Measurements from ENCODE around the gene NOLC1. TPM values are rescaled to one million over a fixed set of nuclear protein-coding genes. Genes with fewer than 3 reads are reported as not detected.
A peak's percentile ranks its signal among the peaks of the same experiment; 100 is the strongest.

NOLC1 gene
- total RNA-seq, 1 experiment from 2014 or later, result 72.3 TPM

DNA sequence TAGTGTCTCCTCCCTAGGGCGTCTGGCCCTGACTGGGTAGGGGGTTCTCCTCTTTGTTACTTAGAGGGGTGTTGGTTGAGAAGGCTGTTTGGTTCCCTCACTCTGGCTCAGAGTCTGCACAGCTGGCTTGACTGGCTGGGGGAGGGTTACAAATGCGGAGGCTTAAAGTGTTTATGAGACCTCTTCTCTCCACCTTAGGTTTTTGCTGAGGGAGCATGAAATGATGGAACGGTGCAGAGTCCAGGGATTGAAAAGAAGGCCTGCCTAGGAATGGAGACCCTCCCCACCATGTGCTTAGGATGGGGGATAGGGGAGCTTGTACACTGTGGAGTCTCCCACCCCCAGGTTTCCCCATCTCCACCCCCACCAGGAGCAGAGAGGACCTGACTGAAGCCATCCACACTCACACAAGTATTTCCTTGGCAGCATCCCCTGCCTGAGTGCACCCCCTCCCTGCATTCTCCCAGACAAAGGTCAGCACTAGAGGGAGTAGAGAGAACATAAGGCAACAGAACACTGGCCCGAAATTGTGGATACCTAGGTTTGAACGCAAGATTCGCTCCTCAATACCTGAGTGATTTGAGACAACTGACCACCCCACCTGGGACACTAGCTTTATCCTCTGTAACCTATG, 30.3 kb upstream of the NOLC1 start:
- DNase-seq (ENCODE audit: low spot score), result no peak

- DNase-seq (ENCODE audit: low spot score), result no peak
Observed at GRCh38 chr10:102122450-102122849, 29.7 kb upstream of the NOLC1 start.

GRCh38 chr10:102123223-102123622, 29.0 kb upstream of the NOLC1 start:
- DNase-seq (ENCODE audit: low spot score), result no peak

DNA sequence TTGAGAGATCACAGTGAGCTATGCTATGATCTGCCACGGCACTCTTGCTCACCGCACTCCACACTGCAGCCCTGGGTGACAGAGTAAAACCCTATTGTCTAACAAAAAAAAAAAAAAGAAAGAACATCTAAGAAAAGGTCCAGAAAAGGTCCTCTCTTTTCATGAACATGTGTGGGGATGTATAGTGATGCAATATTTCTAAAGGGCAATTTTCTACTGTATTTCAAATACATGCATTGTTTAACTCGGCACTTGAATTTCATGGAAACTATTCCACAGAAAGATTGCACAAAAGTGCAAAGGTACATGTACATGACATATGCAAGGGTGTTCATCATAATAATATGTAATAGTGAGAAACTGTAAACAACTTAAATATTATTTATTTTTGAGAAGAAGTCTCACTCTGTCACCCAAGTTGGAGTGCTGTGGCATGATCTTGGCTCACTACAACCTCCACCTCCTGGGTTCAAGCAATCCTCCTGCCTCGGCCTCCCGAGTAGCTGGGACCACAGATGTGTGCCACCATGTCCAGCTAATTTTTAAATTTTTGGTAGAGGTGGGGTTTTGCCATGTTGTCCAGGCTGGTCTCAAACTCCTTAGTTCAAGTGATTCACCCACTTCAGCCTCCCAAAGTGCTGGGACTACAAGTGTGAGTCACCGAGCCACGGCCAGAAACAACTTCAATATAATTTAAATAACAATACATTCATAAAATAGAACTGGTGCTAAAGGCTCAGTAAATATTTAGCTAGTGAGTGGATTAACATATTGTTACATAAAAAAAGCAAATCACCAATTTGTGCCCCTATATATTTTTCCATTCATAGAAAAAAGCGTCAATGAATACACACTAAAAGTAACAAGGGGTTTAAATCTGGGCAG, 20.7 kb upstream of the NOLC1 start:
- DNase-seq (ENCODE audit: low spot score), result no peak

DNA sequence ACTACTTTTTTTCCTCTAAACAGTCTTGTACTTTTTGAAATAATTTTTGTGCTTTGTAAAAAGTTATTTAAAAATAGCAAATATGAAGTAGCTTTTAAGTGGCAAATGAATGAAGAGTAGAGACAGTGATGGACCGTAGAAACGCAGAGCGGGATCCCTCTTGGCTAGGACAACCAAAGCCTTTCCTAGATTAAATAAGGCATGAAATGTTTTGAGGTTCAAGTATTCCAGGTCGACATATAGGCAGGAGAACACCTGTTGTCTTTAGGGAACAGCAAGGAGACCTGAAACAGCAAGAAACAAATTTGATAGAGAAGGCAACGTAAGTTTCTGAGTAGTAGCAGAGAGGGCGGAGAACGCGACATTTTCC, 20.0 kb upstream of the NOLC1 start:
- no peak for DNase-seq (ENCODE audit: low spot score)

DNA sequence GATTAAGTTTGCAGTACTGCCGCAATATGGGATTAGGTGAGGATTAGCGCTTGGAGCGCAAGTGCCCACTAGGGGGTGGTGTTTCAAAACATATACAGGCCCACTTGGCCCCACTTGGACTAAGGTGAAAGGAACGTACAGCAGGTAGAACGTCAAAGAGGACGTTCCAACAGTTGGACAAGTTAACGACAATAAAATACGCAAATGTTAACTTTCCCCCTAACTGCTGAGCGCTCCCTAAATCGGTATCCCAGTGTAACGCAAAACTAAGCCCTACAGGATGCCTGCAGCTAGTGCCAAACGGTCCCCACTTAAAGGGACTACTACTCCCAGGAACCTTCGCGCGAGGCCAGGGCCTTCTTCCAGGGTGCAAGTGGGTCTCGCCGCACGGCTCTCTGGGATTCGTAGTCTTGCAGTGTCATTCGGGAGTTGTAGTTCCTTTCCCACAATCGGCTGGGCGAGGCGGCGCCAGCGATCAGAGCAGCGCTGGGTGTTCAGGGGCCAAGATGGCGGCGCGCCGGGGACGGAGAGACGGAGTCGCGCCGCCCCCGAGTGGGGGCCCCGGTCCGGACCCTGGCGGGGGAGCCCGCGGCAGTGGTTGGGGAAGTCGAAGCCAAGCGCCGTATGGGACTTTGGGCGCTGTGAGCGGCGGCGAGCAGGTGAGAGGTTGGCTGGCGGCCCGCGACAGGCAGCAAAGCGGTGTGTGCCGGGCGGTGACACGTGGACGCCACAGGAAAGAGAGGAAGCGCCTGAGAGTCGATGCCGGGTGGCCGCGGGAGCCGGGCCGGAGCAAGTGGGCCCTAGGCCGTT, 19.4 kb upstream of the NOLC1 start, which contains the start of gene PPRC1:
Gene PPRC1, plus strand, starts transcription at position 478 of the 810 bp plus-strand sequence. Its CDS starts 29 bp downstream, at position 507.
- peak; percentile 99 for DNase-seq (ENCODE audit: low spot score)

- peak; percentile 77 for DNase-seq (ENCODE audit: low spot score)
Observed at GRCh38 chr10:102133373-102134195, 18.6 kb upstream of the NOLC1 start.

DNA sequence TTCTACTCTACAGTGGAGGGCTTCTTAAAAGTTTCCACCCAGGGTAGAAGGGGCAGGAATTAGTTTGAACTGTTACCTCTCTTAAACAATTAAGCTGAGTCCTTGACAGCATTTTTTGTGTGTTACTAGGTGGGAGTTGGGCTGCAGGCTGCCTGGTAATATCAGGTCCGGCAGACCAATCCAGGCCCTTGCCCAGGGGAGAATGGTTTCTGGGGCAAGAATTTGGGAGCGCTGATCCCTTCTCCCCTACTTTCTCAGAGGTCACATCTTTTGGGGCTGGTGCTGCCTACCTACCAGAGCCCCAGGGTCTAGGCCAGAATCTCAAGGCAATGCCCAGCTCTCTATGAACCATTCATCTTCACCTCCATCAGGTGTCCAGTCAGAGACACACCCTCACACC, 17.8 kb upstream of the NOLC1 start:
- DNase-seq (ENCODE audit: low spot score), result no peak

DNA sequence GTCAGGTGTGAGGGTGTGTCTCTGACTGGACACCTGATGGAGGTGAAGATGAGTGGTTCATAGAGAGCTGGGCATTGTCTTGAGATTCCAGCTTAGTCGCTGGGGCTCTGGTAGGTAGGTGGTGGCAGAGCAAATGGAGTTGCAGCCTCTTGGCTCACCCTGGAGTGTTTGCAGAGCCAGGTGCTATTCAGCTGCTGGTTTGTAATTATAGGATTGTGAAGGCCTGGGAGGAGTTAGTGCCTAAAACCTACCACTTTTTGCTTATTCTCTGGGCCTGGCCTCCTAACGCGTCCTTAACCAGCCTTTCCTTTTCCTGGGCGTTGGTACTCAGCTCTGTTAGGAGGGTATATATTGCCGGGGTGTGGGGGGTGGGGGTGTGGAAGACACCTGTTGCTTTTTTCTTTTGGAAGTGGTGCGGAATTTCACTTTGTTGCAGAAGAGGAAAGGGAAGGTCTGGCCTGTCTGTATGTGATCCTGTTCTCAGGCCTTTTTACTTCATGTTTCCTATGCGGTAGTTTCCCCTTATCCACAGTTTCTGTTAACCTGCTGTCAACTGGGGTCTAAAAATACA, 16.1 kb upstream of the NOLC1 start:
- DNase-seq (ENCODE audit: low spot score), result no peak

DNA sequence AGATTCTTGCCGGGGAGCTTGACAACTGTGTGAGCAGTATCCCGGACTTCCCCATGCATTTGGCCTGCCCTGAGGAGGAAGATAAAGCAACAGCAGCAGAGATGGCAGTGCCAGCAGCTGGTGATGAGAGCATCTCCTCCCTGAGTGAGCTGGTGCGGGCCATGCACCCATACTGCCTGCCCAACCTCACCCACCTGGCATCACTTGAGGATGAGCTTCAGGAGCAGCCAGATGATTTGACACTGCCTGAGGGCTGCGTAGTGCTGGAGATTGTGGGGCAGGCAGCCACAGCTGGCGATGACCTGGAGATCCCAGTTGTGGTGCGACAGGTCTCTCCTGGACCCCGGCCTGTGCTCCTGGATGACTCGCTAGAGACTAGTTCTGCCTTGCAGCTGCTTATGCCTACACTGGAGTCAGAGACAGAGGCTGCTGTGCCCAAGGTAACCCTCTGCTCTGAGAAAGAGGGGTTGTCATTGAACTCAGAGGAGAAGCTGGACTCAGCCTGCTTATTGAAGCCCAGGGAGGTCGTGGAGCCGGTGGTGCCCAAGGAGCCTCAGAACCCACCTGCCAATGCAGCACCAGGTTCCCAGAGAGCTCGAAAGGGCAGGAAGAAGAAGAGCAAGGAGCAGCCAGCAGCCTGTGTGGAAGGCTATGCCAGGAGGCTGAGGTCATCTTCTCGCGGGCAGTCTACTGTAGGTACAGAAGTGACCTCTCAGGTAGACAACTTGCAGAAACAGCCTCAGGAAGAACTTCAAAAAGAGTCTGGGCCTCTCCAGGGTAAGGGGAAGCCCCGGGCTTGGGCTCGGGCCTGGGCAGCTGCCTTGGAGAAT, 12.7 kb upstream of the NOLC1 start:
- no peak for DNase-seq (ENCODE audit: low spot score)

GRCh38 chr10:102140218-102140617, 12.0 kb upstream of the NOLC1 start:
- no peak for DNase-seq (ENCODE audit: low spot score)

GRCh38 chr10:102140913-102141540, 11.2 kb upstream of the NOLC1 start:
- DNase-seq (ENCODE audit: low spot score), result no peak

GRCh38 chr10:102141583-102142107, 10.5 kb upstream of the NOLC1 start:
- DNase-seq (ENCODE audit: low spot score), result no peak

- no peak for DNase-seq (ENCODE audit: low spot score)
Observed at GRCh38 chr10:102146971-102147428, 5.2 kb upstream of the NOLC1 start.

DNA sequence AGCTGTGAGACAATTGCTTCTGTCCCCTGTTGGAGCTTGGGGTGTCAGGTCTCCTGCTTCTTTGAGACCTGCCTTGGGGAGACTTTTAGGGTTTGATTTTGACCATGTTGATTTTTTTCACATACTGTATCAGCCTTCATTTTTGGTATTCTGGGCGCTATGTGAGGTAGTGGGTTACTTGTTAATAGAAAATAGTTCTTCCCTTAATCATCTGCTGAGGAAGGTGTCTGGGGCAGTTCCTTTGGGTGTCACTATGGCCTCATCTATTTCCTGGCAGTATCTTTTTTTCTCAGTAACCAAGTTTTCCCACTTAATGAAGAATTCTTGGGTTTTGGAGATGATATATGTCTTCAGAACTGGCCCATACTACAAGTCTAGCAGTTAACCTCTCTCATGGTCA, 4.6 kb upstream of the NOLC1 start:
- no peak for DNase-seq (ENCODE audit: low spot score)

DNA sequence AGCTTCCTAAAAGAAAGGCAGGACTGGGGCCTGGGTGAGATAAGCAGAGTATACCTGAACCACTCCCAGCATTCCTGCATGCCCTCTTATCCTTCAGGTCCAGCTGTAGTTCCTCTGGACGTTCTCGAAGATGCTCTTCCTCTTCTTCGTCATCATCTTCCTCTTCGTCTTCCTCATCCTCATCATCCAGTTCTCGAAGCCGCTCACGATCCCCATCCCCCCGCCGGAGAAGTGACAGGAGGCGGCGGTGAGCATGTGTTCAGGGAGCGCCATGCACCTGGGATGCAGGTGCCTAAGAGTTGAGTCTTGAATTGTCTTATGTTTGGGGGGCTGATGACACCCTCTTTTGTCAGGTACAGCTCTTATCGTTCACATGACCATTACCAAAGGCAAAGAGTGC, 3.9 kb upstream of the NOLC1 start:
- no peak for DNase-seq (ENCODE audit: low spot score)

DNA sequence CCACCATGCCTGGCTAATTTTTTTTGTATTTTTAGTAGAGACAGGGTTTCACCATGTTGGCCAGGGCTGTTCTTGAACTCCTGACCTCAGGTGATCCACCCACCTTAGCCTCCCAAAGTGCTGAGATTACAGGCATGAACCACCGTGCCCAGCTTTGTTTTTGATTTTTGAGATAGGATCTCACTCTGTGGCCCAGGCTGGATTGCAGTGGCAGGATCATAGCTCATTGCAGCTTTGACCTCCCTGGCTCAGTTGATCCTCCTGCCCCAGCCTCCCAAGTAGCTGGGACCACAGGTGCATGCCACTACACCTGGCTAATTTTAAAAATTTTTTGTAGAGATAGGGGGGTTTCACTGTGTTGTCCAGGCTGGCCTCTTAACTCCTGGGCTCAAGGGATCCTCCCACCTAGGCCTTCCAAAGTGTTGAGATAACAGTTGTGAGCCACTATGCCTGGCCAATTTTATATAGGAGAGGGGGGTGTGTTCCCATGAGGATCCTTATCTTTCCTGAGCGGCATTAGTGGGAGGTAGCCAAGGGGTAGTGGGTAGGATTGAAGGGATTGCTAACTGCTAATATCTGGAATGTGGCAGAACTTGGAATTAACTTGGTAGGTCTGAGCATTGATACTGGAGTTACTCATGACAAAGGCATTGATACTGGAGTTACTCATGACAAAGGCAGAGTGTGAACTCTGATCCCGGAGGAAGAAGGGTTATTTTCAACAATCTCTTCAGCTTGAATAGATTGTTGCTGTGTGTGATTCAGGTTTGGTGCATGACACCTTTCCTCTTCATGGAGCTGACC, 1.0 kb upstream of the NOLC1 start:
- no peak for DNase-seq (ENCODE audit: low spot score)

DNA sequence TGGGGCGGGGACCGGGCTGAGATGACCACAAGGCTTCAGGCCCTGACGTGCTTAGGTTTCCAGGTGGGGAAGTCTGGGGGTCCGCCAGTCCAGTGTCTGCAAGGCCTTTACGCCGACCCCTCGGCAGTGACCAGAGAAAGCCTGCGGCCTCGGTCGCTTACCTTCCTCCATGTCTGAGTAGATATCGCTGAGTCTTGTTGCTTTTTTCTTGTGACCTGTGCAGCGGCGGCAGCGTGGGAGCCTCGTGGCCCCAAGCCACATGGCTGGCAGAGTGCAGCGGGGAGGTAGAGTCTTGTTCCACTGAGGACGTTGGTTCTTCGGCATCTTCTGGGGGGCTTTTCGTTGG, 329 bp downstream of the NOLC1 start:
- no peak for DNase-seq (ENCODE audit: low spot score)

All from H4 (cell line).